Testis (tissue), 3 donors: ENCODE results near the gene PITPNC1. TPM values are rescaled to one million over a fixed set of nuclear protein-coding genes. Genes with fewer than 3 reads are reported as not detected.
A peak's percentile ranks its signal among the peaks of the same experiment; 100 is the strongest.

Experiments
- DNase-seq: peaks from one replicate; pipeline ENCODE4 v3.0.0-alpha.2; 2019
- H3K27ac ChIP-seq, 2 donors: fragments of 200-600 bp; sonication (generic); one replicate each; pipeline ENCODE4 v1.5.1; 2019
- H3K27me3 ChIP-seq: fragments of 200-600 bp; sonication (generic); one replicate; pipeline ENCODE4 v1.5.1; 2019
- H3K36me3 ChIP-seq: fragments of 200-600 bp; sonication (generic); one replicate; pipeline ENCODE4 v1.5.1; 2017; ENCODE audit warnings: low read depth; ENCODE audit errors: missing control alignments
- H3K4me1 ChIP-seq: fragments of 200-600 bp; sonication (generic); one replicate; pipeline ENCODE4 v1.5.1; 2019
- H3K4me3 ChIP-seq, 2 donors: fragments of 200-600 bp; sonication (generic); one replicate each; pipeline ENCODE4 v1.5.1; 2017 to 2019
- H3K9me3 ChIP-seq: fragments of 200-600 bp; sonication (generic); one replicate; pipeline ENCODE4 v1.5.1; 2017
- CTCF ChIP-seq, 3 experiments: fragments of 450-650 bp in 2 of 3; fragments of 200-600 bp in 1 of 3; sonication (generic) in 1 of 3; IDR thresholded peaks; one replicate each; pipeline ENCODE4 v1.5.1; 2016 to 2019; ENCODE audit warnings: antibody characterized with exemption in 3 of 3, mild to moderate bottlenecking in 2 of 3, moderate library complexity in 1 of 3
- POLR2A ChIP-seq: fragments of 450-650 bp; IDR thresholded peaks from one replicate; pipeline ENCODE4 v1.6.1; 2017; ENCODE audit warnings: antibody characterized with exemption, mild to moderate bottlenecking, moderate library complexity
- WGBS, 2 donors: methylation state at CpG; one replicate each; pipeline ENCODE4 v1.1.5; 2018; 5-methylcytosine and 5-hydroxymethylcytosine counted together
- intact Hi-C: fragments of 100-400 bp; cut with DNase I; formaldehyde crosslinking; loops from one replicate; pipeline ENCODE4 v1.15.1; 2023; ENCODE audit warnings: low total_unique reads
- polyA plus RNA-seq: library from polyadenylated mRNA; stranded (reverse); fragments of 350-450 nt; fragmentation: Illumina TruSeq; extraction: RNeasy Lipid Tissue Mini Kit (QIAGEN cat#74804); gene quantifications from one replicate; pipeline ENCODE4 v1.2.3, GENCODE V29; 2014; ENCODE audit warnings: low read depth, low replicate concordance; ENCODE audit not compliant: insufficient read depth
- total RNA-seq, 2 donors: library from RNA; depleted of rRNA; stranded (reverse); fragments of >200 nt; gene quantifications; one replicate each; pipeline ENCODE4 v1.2.3, GENCODE V29; 2016

The PITPNC1 gene
- total and polyA plus RNA-seq, 3 donors from 2014 or later, result 8.3 to 12.8 (median 12.2) TPM

- Histone ChIP-seq H3K4me3 (no peak overlapping the region), H3K27me3 (no peaks in the 10 kb centered on the region), H3K4me1 (peaks cover 10% of the 10 kb centered on the region), H3K27ac (no peak overlapping the region), H3K36me3 (no peaks in the 10 kb centered on the region), H3K9me3 (no peaks in the 10 kb centered on the region)
- DNase-seq, result no peak
- WGBS, 2 donors, result 75 to 78% methylated on average over 5 of the region's 5 CpGs
- intact Hi-C loops, result loop anchor here (5.0 to 10.0 kb wide), 3 partner anchors 100 to 317 kb away; no protein-coding TSS in a partner anchor
- TF ChIP-seq POLR2A (no peak), CTCF (IDR thresholded peaks at IDR 0.05) (no peak)
These were observed 2.0 kb upstream of the PITPNC1 start for GRCh38 chr17:67375054-67375427.

GRCh38 chr17:67375716-67376115 is 1.4 kb upstream of the PITPNC1 start:
- Histone ChIP-seq H3K4me3 (no peak overlapping the region), H3K27ac (no peak overlapping the region), H3K36me3 (no peaks in the 10 kb centered on the region), H3K9me3 (no peaks in the 10 kb centered on the region), H3K4me1 (peaks cover 10% of the 10 kb centered on the region), H3K27me3 (no peaks in the 10 kb centered on the region)
- intact Hi-C loops, result loop anchor here (5.0 to 10.0 kb wide), 3 partner anchors 99 to 317 kb away; no protein-coding TSS in a partner anchor
- DNase-seq, result no peak
- TF ChIP-seq CTCF (IDR thresholded peaks at IDR 0.05) (no peak), POLR2A (no peak)
- WGBS, 2 donors, result 77 to 86% methylated on average over 6 of the region's 6 CpGs

GRCh38 chr17:67376415-67376736 is 705 bp upstream of the PITPNC1 start:
- Histone ChIP-seq H3K4me1 (peaks cover 10% of the 10 kb centered on the region), H3K27me3 (no peaks in the 10 kb centered on the region), H3K27ac (peak overlapping the region; percentile 82 to 96), H3K4me3 (peak overlapping the region; percentile 75), H3K36me3 (no peaks in the 10 kb centered on the region), H3K9me3 (no peaks in the 10 kb centered on the region)
- no peak for TF ChIP-seq POLR2A
- 24 to 28% methylated on average over 6 of the region's 6 CpGs for WGBS, 2 donors
- intact Hi-C loops, result loop anchor here (5.0 to 10.0 kb wide), 3 partner anchors 98 to 316 kb away; no protein-coding TSS in a partner anchor
- no peak for DNase-seq

GRCh38 chr17:67377488-67378453 is 690 bp downstream of the PITPNC1 start:
- Histone ChIP-seq H3K9me3 (no peaks in the 10 kb centered on the region), H3K4me3 (peak overlapping the region; percentile 75), H3K27ac (peak overlapping the region; percentile 82 to 96), H3K36me3 (no peaks in the 10 kb centered on the region), H3K4me1 (peaks cover 10% of the 10 kb centered on the region), H3K27me3 (no peaks in the 10 kb centered on the region)
- TF ChIP-seq CTCF (IDR thresholded peaks at IDR 0.05) (peak in 2 of 3 experiments; percentile 29 to 36), POLR2A (no peak)
- peak; percentile 50 for DNase-seq
- whole genome bisulfite sequencing, 2 donors, result 0 to 1% methylated on average over 23 to 98 of the region's 100 CpGs
- intact Hi-C loops, result loop anchor here (5.0 to 10.0 kb wide), 3 partner anchors 97 to 315 kb away; no protein-coding TSS in a partner anchor

GRCh38 chr17:67378454-67379250 is 1.6 kb downstream of the PITPNC1 start:
- 0% methylated on average over 7 to 35 of the region's 72 CpGs for WGBS, 2 donors
- peak overlapping the region; percentile 82 to 96 for H3K27ac ChIP-seq
- H3K36me3 ChIP-seq, result no peaks in the 10 kb centered on the region
- peak; percentile 81 for DNase-seq
- H3K27me3 ChIP-seq, result no peaks in the 10 kb centered on the region
- peaks cover 10% of the 10 kb centered on the region for H3K4me1 ChIP-seq
- TF ChIP-seq POLR2A (no peak), CTCF (IDR thresholded peaks at IDR 0.05) (peak; percentile 60 to 91 (median 82))
- H3K4me3 ChIP-seq, result peak overlapping the region; percentile 75
- intact Hi-C loops, result loop anchor here (5.0 to 10.0 kb wide), 3 partner anchors 96 to 314 kb away; no protein-coding TSS in a partner anchor
- no peaks in the 10 kb centered on the region for H3K9me3 ChIP-seq
